C4-2B (cell line): ENCODE results near the gene CYGB.

Experiments used
- H3K27ac ChIP-seq: fragments of 450-650 bp; 2 replicates; pipeline ENCODE4 v1.5.1; 2017
- ZFX ChIP-seq: fragments of 450-650 bp; IDR thresholded peaks from 2 replicates; pipeline ENCODE4 v1.6.1; 2017
- TF ChIP-seq, protein P1 (sequence below): fragments of 450-650 bp; conservative IDR thresholded peaks from 2 replicates; pipeline ENCODE4 v1.5.1; 2017; ENCODE audit warnings: mild to moderate bottlenecking

The CYGB gene

DNA sequence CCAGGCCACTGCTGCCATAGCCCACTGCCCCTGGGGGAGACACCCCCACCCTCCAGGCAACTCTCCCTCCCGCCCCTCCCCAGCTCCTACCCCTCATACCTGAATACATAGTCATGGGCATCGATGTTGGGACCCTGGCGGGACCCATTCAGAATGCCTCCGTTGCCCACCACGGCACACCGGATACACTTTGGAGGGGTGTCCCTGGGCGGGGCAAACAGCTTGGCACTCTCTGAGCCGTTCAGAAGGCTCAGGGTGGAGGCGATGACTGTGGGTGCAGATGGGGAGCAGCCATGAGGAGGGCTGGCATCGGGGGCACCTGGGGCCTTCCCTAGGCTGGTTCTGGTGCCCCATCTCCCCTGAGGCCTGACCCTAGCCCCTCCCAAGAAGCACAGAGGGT, 35.6 kb upstream of the CYGB start:
- H3K27ac ChIP-seq = no peak overlapping the region
- TF ChIP-seq, protein P1, sequence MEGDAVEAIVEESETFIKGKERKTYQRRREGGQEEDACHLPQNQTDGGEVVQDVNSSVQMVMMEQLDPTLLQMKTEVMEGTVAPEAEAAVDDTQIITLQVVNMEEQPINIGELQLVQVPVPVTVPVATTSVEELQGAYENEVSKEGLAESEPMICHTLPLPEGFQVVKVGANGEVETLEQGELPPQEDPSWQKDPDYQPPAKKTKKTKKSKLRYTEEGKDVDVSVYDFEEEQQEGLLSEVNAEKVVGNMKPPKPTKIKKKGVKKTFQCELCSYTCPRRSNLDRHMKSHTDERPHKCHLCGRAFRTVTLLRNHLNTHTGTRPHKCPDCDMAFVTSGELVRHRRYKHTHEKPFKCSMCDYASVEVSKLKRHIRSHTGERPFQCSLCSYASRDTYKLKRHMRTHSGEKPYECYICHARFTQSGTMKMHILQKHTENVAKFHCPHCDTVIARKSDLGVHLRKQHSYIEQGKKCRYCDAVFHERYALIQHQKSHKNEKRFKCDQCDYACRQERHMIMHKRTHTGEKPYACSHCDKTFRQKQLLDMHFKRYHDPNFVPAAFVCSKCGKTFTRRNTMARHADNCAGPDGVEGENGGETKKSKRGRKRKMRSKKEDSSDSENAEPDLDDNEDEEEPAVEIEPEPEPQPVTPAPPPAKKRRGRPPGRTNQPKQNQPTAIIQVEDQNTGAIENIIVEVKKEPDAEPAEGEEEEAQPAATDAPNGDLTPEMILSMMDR = no peak
- no peak for TF ChIP-seq ZFX

DNA sequence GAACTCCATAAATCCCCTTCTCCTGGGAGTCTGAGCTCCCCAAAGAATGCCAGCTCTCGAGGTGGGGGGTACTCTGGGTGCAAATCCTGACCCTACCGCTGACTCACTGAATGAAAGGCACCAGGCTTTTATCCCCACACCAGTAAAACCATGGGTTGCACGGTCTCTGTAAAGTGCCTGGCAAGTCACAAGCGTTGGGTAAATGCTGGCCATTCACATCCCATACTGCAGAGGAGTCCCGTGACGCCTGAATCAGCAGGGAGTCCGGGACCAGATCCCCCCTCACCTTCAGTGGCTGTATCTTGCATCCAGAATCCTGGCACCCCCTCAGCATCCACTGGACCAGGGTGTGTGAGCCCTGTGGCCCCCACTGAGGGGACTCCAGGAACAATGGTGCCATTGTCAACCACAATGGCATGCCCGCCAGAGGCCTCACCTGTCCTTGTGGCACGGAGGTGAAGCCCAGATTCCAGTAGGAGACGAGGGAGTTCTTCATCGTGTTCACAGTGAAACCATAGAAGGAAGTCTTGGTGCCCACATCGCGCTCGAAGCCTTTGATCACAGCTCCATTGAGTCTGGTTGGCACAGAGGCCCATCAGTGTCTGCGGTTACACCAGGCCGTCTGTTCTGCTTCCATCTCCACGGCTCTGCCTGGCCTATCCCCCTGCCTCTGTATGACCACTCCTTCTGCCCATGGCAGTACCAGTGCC, 34.8 kb upstream of the CYGB start:
- no peak for TF ChIP-seq ZFX
- TF ChIP-seq, protein P1 = no peak
- H3K27ac ChIP-seq = no peak overlapping the region

DNA sequence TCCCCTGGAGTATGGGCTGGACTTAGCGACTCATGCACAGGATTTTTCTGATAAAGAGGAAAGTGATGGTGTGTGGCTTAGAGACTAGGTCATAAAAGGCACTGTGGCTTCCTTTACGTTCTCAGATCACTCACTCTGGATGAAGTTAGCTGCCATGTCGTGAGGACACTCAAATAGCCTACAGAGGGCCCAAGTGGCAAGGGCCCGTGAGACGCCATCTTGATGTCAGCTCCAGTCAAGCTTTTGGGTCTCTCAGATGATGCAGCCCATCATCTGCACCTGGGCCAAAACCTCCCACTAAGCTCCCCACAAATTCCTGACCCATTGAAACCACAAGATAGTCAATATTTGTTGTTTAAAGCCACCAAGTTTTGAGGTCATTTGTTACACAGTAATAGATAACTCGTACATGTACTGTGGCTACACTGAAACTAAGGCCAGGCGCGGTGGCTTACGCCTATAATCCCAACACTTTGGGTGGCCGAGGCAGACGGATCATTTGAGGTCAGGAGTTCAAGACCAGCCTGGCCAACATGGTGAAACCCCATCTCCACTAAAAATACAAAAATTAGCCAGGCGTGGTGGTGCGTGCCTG, 33.5 kb upstream of the CYGB start:
- H3K27ac ChIP-seq = no peak overlapping the region
- TF ChIP-seq, protein P1 = no peak
- no peak for TF ChIP-seq ZFX

DNA sequence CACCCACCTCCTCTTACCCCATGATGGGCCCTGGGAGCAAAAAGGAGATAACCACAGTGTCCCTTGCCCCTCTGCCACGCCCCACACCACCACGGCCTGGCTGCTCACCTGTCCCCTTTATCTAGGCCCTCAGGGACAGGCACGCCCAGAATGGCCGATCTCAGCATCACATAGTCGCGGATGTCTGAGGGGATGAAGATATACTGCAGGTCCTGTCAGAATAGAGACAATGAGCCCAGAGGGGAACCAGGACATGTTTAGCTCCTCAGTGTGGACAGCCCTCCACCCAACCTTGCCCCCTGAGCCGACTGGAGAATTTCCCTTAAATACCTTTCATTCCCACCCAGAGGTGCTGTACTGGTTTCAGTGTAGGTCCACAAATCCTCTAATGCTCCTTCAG, 32.9 kb upstream of the CYGB start:
- no peak for TF ChIP-seq ZFX
- TF ChIP-seq, protein P1 = no peak
- H3K27ac ChIP-seq = no peak overlapping the region

GRCh38 chr17:76569607-76570279, 32.2 kb upstream of the CYGB start:
- no peak overlapping the region for H3K27ac ChIP-seq

GRCh38 chr17:76568811-76569221, 31.3 kb upstream of the CYGB start:
- no peak overlapping the region for H3K27ac ChIP-seq
- TF ChIP-seq ZFX = no peak
- TF ChIP-seq, protein P1 = no peak

More at GRCh38 chr17:76569607-76570279, 32.2 kb upstream of the CYGB start:
- TF ChIP-seq, protein P1 = no peak
- TF ChIP-seq ZFX = no peak
